Aorta (tissue), 5 donors: Measurements from ENCODE around the gene MAP3K5. TPM values are rescaled to one million over a fixed set of nuclear protein-coding genes. Genes with fewer than 3 reads are reported as not detected.

ENCODE experiments used
- ATAC-seq: fragments of 200-7000 bp; cut with Tn5 transposase; one replicate; pipeline ENCODE4 v1.9.1; 2022; ENCODE audit warnings: moderate library complexity; ENCODE audit not compliant: low FRiP score
- DNase-seq, 2 donors: peaks; one replicate each; pipeline ENCODE4 v3.0.0-alpha.2; 2020
- H3K27ac ChIP-seq, 2 donors: one replicate each; pipeline ENCODE4 v1.5.1; 2013; ENCODE audit warnings: low read length in 2 of 2, mild to moderate bottlenecking in 2 of 2, moderate library complexity in 2 of 2, control low read depth in 1 of 2, inconsistent platforms in 1 of 2, low read depth in 1 of 2
- H3K27me3 ChIP-seq, 2 donors: one replicate each; pipeline ENCODE4 v1.6.1; 2013; ENCODE audit warnings: control low read depth in 1 of 2, low read length in 1 of 2, mild to moderate bottlenecking in 1 of 2, moderate library complexity in 1 of 2; ENCODE audit not compliant: insufficient read depth in 2 of 2, control insufficient read depth in 1 of 2
- H3K36me3 ChIP-seq, 2 donors: one replicate each; pipeline ENCODE4 v1.6.1; 2013; ENCODE audit warnings: control low read depth in 1 of 2, low read length in 1 of 2, mild to moderate bottlenecking in 1 of 2; ENCODE audit not compliant: insufficient read depth in 2 of 2, control insufficient read depth in 1 of 2
- H3K4me1 ChIP-seq, 2 donors: one replicate each; pipeline ENCODE4 v1.6.1; 2013; ENCODE audit warnings: low read length in 2 of 2, control low read depth in 1 of 2, mild to moderate bottlenecking in 1 of 2, moderate library complexity in 1 of 2; ENCODE audit not compliant: insufficient read depth in 2 of 2, control insufficient read depth in 1 of 2
- H3K4me3 ChIP-seq, 2 donors: one replicate each; pipeline ENCODE4 v1.5.1; 2013; ENCODE audit warnings: low read length in 2 of 2, control low read depth in 1 of 2, mild to moderate bottlenecking in 1 of 2
- H3K9me3 ChIP-seq: one replicate; pipeline ENCODE4 v1.6.1; 2013; ENCODE audit warnings: mild to moderate bottlenecking, low read length; ENCODE audit not compliant: control insufficient read depth
- WGBS, 2 donors: extraction: QIAGEN DNeasy Blood & Tissue Kit; methylation state at CpG; one replicate each; pipeline ENCODE4 v1.1.7; 2013; 5-methylcytosine and 5-hydroxymethylcytosine counted together
- intact Hi-C, 2 donors: fragments of 100-400 bp; cut with DNase I; formaldehyde crosslinking; loops; one replicate each; pipeline versions ENCODE4 v1.14.2 to v1.15.0; 2022
- long read RNA-seq, 2 donors: library from polyadenylated mRNA; unstranded; transcript quantifications; one replicate each; pipeline ENCODE4 v2.0.0, GENCODE V29; 2020 to 2021
- polyA plus RNA-seq, 2 donors: library from polyadenylated mRNA; stranded (reverse); fragments of 200-250 nt; gene quantifications; one replicate each; pipeline ENCODE4 v1.2.3, GENCODE V29; 2013
- total RNA-seq, 2 donors: library from RNA; stranded (reverse); fragmentation: NEBNext Ultra II Directional; extraction: Animal tissue kit (Norgen Biotek cat#: 25700); gene quantifications; one replicate each; pipeline ENCODE4 v1.2.1, GENCODE V29; 2021
- donor health status: healthy with polysubstance abuse.
- donor health status: Bipolar disorder and iron deficiency.
- donor health status: DM: no; HTN: no; CAD: no.
- donor health status: DM: no; HTN: no; CAD: no.
- donor health status: DM: yes; HTN: yes; CAD: no.

The MAP3K5 gene
- 10 to 100 TPM; 37.6 to 48.4 TPM for total RNA-seq
- polyA plus RNA-seq: 10 to 100 TPM; 16.2 to 33.7 TPM
- long read RNA-seq, donor 1, partial matches to known transcripts: 27 of 63 reads
- long read RNA-seq, donor 1, other reads (novel, unspliced or antisense): 36 of 63 reads
- long read RNA-seq, donor 2, full-length matches to known transcripts: 5 of 49 reads
- long read RNA-seq, donor 2, partial matches to known transcripts: 14 of 49 reads
- long read RNA-seq, donor 2, other reads (novel, unspliced or antisense): 30 of 49 reads

DNA sequence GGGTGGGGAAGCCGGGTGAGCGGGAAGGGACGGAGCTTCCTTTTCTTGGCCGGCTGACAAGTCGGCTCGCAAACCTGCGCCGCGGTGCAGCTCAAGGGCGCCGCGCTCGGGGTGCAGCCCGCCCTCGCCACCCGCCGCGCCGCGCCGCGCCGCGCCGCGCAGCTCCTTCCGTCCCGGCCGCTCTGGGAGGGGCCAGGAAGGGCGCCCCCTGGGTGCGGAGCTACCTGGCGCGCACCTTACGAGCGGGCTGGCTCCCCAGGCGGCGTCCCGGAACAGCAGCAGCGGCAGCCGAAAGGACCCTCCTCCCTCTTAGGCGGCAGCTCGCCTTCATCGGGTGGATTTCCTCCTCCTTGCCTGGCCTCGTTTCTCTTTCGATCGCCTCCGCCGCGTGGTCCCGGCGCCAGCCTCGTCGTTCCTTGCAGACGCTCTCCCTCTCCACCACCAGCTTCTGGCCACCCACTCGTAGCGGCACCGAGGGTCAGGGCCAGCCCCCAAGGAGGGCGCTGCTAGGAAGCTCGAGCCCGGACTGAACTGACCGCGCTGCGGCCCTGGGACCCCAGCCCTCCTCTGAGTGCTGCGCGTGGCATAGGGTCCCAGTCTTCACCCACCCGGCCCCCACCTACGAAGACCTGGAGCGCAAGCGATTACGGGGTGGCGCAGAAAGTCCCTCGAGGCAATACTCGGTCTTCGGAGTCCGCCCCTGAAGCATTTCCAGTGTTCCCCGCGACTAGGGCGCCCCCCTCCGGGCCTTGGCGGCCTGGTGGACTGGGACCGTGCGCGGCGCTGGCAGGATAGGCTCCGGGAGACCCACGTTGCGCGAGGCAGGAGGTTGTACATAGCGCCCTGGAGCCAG, at the start of gene MAP3K5:
Gene MAP3K5, minus strand, starts transcription at position 68 of the 853 bp plus-strand sequence. CDS start 320 bp downstream, outside the sequence.
- DNase-seq (peak; percentile 97 to 99), ATAC-seq (peak; percentile 94)
- 0% methylated on average over 69 to 89 of the region's 89 CpGs for WGBS, 2 donors
- Histone ChIP-seq H3K4me3 (peak within 1 kb of the TSS; percentile 72 to 93), H3K9me3 (no peaks in the 10 kb centered on the region), H3K27ac (peak within 1 kb of the TSS; percentile 89 to 97), H3K36me3 (no peaks in the 10 kb centered on the region), H3K27me3 (no peaks in the 10 kb centered on the region), H3K4me1 (no peaks in the 10 kb centered on the region)
- intact Hi-C loops: loop anchor here (1.0 to 5.0 kb wide), 6 partner anchors 30 to 212 kb away; partner anchors contain the start of gene PEX7 (in 1 of the 2)

DNA sequence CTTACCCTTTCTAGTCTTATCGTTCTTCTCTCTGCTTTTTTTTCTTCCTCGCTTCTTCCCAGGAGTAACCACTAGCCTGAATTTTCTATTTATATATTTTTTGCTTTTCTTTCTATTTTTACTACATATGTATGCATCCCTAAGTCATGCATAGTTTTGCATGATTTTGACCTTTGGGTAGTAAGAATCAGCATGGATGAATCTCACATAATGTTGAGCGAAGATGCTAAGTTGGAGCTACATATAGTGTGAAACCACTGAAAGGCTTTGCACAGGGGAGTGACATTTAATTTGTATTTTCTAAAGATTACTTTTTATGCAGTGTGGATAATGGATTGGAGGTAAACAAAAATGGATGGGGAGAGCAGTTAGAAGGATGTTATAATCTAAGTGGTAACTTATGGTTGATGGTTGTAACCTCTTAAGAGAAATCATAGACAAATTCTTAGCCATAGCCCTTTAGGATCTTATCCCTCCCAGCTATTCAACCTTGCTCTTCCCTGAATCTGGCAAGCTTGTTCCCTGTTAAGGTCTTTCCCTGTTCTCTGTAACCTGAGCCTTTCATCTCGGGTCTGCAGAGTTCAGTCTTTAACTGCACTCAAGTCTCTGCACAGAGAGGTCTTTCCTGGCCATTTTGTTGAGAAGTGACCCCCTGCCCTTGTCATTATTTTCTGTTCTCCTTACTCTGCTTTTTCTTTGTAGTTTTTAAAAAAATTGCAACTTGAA, 48.2 kb upstream of the MAP3K5 start:
- H3K36me3 ChIP-seq: no peaks in the 10 kb centered on the region
- 67 to 78% methylated on average over 4 of the region's 4 CpGs for WGBS, 2 donors
- no peaks in the 10 kb centered on the region for H3K9me3 ChIP-seq
- no peaks in the 10 kb centered on the region for H3K4me1 ChIP-seq
- no peak overlapping the region for H3K4me3 ChIP-seq
- no peak overlapping the region for H3K27ac ChIP-seq
- intact Hi-C loops: no loop called here
- DNase-seq (no peak), ATAC-seq (no peak)
- H3K27me3 ChIP-seq: no peaks in the 10 kb centered on the region

DNA sequence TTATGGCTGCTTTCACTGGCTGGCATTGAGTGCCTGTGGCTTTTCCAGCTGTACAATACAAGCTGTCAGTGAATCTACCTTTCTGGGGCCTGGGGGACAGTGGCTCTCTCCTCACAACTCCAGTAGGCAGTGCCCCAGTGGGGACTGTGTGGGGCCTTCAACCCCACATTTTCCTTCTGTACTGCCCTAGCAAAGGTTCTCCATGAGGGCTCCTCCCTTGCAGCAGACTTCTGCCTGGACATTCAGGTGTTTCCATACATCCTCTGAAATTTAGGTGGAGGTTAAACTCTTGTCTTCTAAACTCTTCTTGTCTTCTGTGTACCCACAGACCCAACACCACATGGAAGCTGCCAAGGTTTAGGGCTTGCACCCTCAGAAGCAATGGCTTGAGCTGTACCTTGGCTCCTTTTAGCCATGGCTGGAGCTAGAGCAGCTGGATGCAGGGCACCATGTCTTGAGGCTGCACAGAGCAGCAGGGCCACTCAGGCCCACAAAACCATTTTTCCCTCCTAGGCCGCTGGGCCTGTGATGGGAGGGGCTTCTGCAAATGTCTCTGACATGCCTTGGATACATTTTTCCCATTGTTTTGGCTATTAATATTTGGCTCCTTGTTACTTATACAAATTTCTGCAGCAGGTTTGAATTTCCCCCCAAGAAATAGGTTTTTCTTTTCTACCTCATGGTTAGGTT, 39.7 kb upstream of the MAP3K5 start:
- H3K9me3 ChIP-seq: no peaks in the 10 kb centered on the region
- 91 to 95% methylated on average over 1 of the region's 1 CpG for WGBS, 2 donors
- intact Hi-C loops: no loop called here
- DNase-seq (no peak), ATAC-seq (no peak)
- no peaks in the 10 kb centered on the region for H3K4me1 ChIP-seq
- H3K27me3 ChIP-seq: no peaks in the 10 kb centered on the region
- no peak overlapping the region for H3K4me3 ChIP-seq
- peaks cover 0 to 2% of the 10 kb centered on the region in 2 donors for H3K36me3 ChIP-seq
- no peak overlapping the region for H3K27ac ChIP-seq

DNA sequence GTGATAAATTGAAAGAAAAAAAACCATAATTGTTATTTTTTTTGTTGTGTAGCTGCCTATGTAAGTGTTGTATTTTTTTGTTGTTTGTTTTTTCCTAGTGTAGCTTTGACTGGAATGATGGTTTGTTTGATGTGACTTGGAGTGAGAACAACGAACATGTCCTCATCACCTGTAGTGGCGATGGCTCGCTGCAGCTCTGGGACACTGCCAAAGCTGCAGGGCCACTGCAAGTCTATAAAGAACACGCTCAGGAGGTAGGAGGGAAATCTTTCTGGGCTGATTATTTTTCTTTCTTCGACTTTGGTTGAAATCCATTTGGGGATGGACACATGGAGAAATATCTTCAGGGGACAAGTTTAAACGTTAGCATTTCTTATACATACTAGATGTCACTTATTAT, 33.9 kb upstream of the MAP3K5 start:
- H3K27me3 ChIP-seq: no peaks in the 10 kb centered on the region
- DNase-seq (no peak), ATAC-seq (no peak)
- H3K4me1 ChIP-seq: no peaks in the 10 kb centered on the region
- no peak overlapping the region for H3K4me3 ChIP-seq
- no peak overlapping the region for H3K27ac ChIP-seq
- intact Hi-C loops: loop anchor here in 1 of 2 donors (10.0 kb wide), 1 partner anchor 389 kb away; the partner anchor contains the start of gene IFNGR1
- no peaks in the 10 kb centered on the region for H3K9me3 ChIP-seq
- 76 to 86% methylated on average over 6 of the region's 6 CpGs for WGBS, 2 donors
- H3K36me3 ChIP-seq: peaks cover 0 to 5% of the 10 kb centered on the region in 2 donors

DNA sequence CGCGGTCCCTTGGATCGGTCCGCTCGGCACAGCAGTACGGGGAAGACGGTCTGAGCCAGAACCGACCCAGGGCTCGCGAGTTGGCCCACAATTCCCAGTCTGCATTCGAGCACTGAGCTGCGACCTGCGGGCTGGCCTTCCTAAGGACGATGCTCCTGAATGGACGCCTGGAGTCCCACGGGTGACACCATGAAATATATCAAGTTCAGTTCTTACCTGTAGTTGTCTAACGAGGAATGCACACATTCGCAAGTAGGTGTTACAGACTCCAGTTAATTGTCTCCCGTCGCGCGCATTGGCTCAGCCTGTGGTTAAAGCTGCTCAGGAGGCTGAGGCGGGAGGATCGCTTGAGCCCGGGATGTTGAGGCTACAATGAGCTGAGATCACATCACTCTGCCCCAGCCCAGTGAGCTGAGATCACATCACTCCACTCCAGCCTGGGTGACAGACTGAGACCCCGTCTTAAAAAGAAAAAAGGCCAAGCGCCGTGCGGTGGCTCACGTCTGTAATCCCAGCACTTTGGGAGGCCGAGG, 30.9 kb upstream of the MAP3K5 start:
- WGBS, 2 donors: 47 to 50% methylated on average over 31 of the region's 31 CpGs
- Histone ChIP-seq H3K4me3 (peak overlapping the region; percentile 43 to 51), H3K4me1 (no peaks in the 10 kb centered on the region), H3K9me3 (no peaks in the 10 kb centered on the region), H3K27me3 (no peaks in the 10 kb centered on the region), H3K27ac (peak overlapping the region in 1 of 2 donors; percentile 69), H3K36me3 (peaks cover 0 to 4% of the 10 kb centered on the region in 2 donors)
- intact Hi-C loops: loop anchor here (2.0 to 10.0 kb wide), 2 partner anchors 30 to 392 kb away; partner anchors contain the start of genes IFNGR1 (in 1 of the 2) and MAP3K5 (in 1 of the 2)
- ATAC-seq (peak; percentile 12), DNase-seq (no peak)

- ATAC-seq: peak; percentile 96
- H3K9me3 ChIP-seq: no peaks in the 10 kb centered on the region
- peak within 1 kb of the TSS in 1 of 2 donors; percentile 91 for H3K27ac ChIP-seq
- WGBS, 2 donors: 1% methylated on average over 72 to 78 of the region's 78 CpGs
- peak; percentile 94 to 95 for DNase-seq
- H3K36me3 ChIP-seq: peaks cover 0 to 4% of the 10 kb centered on the region in 2 donors
- intact Hi-C loops: loop anchor here (2.0 to 10.0 kb wide), 2 partner anchors 30 to 392 kb away; partner anchors contain the start of genes IFNGR1 (in 1 of the 2) and MAP3K5 (in 1 of the 2)
- no peaks in the 10 kb centered on the region for H3K27me3 ChIP-seq
- H3K4me1 ChIP-seq: no peaks in the 10 kb centered on the region
- H3K4me3 ChIP-seq: peak within 1 kb of the TSS; percentile 43 to 89
Measured at GRCh38 chr6:136822376-136823127, 30.3 kb upstream of the MAP3K5 start, which contains the start of gene PEX7. Gene PEX7, plus strand, starts transcription at chr6:136822592. Its CDS starts 74 bp downstream, at chr6:136822666.

- Histone ChIP-seq H3K4me1 (no peaks in the 10 kb centered on the region), H3K27ac (peak overlapping the region in 1 of 2 donors; percentile 91), H3K9me3 (no peaks in the 10 kb centered on the region), H3K27me3 (no peaks in the 10 kb centered on the region), H3K36me3 (peaks cover 0 to 4% of the 10 kb centered on the region in 2 donors), H3K4me3 (peak overlapping the region; percentile 43 to 89)
- WGBS, 2 donors: 0% methylated on average over 11 of the region's 11 CpGs
- ATAC-seq: peak; percentile 15
- DNase-seq: peak in 1 of 2 donors; percentile 50
- intact Hi-C loops: loop anchor here (2.0 to 10.0 kb wide), 2 partner anchors 29 to 393 kb away; partner anchors contain the start of genes IFNGR1 (in 1 of the 2) and MAP3K5 (in 1 of the 2)
Measured at GRCh38 chr6:136822046-136822375, 29.7 kb upstream of the MAP3K5 start.
